ENCODE data around the gene RNF151. TPM values are rescaled to one million over a fixed set of nuclear protein-coding genes. Genes with fewer than 3 reads are reported as not detected.

RNF151 gene
- total and polyA plus RNA-seq, 2 of the 13 experiments (the other 11 are each of a cell fraction or from before 2014, with no cell fraction given) = not detected

DNA sequence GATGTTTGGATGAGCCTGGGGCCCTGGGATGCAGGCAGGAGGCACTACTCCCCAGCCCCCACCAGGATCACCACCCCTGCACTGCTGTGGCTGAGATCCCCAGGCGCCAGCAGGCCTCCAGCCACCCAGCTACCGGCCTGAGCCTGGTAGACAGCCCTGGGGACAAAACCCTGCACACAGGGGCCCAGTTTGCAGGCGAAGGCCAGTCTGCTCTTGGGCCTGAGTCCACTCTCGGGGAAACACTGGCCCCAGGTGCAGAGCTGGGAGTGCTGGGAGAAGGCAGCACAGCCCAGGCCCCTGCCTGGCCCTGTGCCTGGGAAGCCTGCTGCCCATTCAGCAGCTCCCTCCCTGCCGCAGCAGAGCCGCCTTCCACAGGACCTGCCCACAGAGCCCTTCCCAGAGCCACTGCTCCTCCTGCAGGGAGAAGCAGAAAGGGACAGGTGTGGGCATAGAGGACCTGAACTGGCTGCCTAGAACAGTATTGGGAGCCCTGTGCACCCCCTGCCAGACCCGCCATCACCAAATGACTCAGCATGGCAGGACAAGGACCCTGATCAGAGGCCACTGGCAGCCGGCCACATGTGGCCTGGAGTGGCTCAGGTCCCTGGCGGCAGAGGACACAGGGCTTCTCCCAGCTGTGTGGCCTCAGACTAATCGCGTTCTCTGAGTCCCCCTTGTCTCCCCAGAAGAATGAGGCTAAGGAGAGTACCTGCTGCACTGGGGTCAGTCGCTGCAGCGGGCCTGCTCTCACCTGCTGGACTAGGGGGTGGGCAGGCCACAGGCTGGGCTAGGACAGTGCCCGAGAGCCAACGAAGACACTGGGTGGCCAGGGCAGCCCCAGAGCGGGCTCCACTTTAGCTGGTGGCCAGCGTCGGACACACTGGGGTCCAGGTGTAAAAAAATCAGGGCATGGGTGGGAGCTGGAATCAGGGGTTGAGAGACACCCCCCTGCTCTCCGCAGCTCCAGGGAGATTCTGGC, 34.3 kb upstream of the RNF151 start (continued):
- TF ChIP-seq, protein P1, sequence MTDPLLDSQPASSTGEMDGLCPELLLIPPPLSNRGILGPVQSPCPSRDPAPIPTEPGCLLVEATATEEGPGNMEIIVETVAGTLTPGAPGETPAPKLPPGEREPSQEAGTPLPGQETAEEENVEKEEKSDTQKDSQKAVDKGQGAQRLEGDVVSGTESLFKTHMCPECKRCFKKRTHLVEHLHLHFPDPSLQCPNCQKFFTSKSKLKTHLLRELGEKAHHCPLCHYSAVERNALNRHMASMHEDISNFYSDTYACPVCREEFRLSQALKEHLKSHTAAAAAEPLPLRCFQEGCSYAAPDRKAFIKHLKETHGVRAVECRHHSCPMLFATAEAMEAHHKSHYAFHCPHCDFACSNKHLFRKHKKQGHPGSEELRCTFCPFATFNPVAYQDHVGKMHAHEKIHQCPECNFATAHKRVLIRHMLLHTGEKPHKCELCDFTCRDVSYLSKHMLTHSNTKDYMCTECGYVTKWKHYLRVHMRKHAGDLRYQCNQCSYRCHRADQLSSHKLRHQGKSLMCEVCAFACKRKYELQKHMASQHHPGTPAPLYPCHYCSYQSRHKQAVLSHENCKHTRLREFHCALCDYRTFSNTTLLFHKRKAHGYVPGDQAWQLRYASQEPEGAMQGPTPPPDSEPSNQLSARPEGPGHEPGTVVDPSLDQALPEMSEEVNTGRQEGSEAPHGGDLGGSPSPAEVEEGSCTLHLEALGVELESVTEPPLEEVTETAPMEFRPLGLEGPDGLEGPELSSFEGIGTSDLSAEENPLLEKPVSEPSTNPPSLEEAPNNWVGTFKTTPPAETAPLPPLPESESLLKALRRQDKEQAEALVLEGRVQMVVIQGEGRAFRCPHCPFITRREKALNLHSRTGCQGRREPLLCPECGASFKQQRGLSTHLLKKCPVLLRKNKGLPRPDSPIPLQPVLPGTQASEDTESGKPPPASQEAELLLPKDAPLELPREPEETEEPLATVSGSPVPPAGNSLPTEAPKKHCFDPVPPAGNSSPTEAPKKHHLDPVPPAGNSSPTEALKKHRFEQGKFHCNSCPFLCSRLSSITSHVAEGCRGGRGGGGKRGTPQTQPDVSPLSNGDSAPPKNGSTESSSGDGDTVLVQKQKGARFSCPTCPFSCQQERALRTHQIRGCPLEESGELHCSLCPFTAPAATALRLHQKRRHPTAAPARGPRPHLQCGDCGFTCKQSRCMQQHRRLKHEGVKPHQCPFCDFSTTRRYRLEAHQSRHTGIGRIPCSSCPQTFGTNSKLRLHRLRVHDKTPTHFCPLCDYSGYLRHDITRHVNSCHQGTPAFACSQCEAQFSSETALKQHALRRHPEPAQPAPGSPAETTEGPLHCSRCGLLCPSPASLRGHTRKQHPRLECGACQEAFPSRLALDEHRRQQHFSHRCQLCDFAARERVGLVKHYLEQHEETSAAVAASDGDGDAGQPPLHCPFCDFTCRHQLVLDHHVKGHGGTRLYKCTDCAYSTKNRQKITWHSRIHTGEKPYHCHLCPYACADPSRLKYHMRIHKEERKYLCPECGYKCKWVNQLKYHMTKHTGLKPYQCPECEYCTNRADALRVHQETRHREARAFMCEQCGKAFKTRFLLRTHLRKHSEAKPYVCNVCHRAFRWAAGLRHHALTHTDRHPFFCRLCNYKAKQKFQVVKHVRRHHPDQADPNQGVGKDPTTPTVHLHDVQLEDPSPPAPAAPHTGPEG (CRISPR knock-in tag; IDR thresholded peaks at IDR 0.05) = peak; percentile 34; the same call in 1 of the 2 replicates
- peak; percentile 43; the same call in 1 of the 2 replicates for TF ChIP-seq ZBTB38 (CRISPR knock-in tag; IDR thresholded peaks at IDR 0.05)
- no peak for TF ChIP-seq ZNF678 (CRISPR knock-in tag; IDR thresholded peaks at IDR 0.05)
- TF ChIP-seq ZNF775 (CRISPR knock-in tag; IDR thresholded peaks at IDR 0.05; ENCODE audit: borderline replicate concordance) = no peak
- peak; percentile 53 for TF ChIP-seq SALL1 (CRISPR knock-in tag; IDR thresholded peaks at IDR 0.05)
- TF ChIP-seq, protein P2, sequence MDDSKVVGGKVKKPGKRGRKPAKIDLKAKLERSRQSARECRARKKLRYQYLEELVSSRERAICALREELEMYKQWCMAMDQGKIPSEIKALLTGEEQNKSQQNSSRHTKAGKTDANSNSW (CRISPR knock-in tag; IDR thresholded peaks at IDR 0.05; ENCODE audit: borderline replicate concordance) = 0 out of 2 replicates have a peak, but pooled peaks have one; percentile 32
- TF ChIP-seq, protein P3, sequence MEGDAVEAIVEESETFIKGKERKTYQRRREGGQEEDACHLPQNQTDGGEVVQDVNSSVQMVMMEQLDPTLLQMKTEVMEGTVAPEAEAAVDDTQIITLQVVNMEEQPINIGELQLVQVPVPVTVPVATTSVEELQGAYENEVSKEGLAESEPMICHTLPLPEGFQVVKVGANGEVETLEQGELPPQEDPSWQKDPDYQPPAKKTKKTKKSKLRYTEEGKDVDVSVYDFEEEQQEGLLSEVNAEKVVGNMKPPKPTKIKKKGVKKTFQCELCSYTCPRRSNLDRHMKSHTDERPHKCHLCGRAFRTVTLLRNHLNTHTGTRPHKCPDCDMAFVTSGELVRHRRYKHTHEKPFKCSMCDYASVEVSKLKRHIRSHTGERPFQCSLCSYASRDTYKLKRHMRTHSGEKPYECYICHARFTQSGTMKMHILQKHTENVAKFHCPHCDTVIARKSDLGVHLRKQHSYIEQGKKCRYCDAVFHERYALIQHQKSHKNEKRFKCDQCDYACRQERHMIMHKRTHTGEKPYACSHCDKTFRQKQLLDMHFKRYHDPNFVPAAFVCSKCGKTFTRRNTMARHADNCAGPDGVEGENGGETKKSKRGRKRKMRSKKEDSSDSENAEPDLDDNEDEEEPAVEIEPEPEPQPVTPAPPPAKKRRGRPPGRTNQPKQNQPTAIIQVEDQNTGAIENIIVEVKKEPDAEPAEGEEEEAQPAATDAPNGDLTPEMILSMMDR (CRISPR knock-in tag; IDR thresholded peaks at IDR 0.05) = peak; percentile 72
- peak; percentile 56 for TF ChIP-seq ZNF768 (CRISPR knock-in tag; IDR thresholded peaks at IDR 0.05)
- TF ChIP-seq ZNF709 (CRISPR knock-in tag; IDR thresholded peaks at IDR 0.05) = no peak
- TF ChIP-seq, protein P4, sequence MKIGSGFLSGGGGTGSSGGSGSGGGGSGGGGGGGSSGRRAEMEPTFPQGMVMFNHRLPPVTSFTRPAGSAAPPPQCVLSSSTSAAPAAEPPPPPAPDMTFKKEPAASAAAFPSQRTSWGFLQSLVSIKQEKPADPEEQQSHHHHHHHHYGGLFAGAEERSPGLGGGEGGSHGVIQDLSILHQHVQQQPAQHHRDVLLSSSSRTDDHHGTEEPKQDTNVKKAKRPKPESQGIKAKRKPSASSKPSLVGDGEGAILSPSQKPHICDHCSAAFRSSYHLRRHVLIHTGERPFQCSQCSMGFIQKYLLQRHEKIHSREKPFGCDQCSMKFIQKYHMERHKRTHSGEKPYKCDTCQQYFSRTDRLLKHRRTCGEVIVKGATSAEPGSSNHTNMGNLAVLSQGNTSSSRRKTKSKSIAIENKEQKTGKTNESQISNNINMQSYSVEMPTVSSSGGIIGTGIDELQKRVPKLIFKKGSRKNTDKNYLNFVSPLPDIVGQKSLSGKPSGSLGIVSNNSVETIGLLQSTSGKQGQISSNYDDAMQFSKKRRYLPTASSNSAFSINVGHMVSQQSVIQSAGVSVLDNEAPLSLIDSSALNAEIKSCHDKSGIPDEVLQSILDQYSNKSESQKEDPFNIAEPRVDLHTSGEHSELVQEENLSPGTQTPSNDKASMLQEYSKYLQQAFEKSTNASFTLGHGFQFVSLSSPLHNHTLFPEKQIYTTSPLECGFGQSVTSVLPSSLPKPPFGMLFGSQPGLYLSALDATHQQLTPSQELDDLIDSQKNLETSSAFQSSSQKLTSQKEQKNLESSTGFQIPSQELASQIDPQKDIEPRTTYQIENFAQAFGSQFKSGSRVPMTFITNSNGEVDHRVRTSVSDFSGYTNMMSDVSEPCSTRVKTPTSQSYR (CRISPR knock-in tag; IDR thresholded peaks at IDR 0.05; ENCODE audit: borderline replicate concordance) = peak; percentile 16; the same call in 1 of the 2 replicates
- TF ChIP-seq PITX1 (CRISPR knock-in tag; IDR thresholded peaks at IDR 0.05) = no peak

All from HepG2 (cell line).